Measurements from ENCODE around the gene HADH.
"Not testable (repeated sequence)": the region's sequence is repeated elsewhere in the genome, so short reads cannot be mapped to it uniquely, and the experiment has no call there.

Gene HADH

DNA sequence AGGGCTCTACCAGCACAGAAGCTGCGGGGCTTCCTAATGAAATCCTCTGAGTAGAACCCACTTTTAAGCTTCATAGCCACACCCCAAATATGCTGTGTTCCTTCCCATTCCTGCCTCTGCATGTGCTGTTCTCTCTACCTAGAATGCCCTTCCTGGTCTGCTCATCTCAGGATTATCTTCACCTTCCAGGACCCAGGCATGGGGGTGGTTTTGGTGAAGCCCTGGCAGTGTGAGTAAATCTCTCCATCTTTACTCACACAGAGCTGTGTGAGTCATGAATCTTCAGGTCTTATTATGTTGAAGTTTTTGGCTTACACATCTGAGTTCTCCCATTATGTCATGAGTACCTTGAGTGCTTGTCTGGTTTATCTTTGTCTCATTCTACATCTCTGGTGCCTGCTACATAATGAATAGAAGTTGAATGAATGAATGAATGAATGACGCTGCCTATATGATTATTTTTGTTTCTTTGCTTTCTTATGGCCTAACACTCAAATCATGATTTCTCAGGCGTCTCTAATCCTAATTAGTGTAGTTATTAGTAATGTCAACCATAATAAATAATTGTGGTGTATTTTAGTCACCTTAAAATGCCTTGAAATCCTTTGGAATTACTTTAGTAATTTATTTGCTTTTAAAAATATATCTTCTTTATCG, 41.9 kb downstream of the HADH start:
- peak; percentile 35 for DNase-seq

DNA sequence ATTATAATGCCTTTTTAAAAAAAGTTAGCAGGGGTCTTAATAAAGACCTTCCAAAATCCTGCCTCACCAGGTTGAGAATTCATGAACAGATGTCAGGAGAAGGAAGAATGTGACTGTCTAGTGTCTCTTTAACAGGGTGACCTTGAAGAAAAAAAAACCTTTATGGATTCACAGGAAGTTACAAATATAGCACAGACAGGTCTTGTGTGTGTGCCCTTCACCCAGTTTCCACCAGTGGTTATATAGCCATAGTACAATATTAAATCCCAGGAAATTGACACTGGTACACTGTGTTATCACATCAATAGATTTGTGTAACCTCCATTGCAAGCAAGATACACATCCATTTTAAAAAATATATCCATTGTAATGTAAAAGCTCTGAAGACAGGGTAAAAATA, 43.7 kb downstream of the HADH start:
- no peak for DNase-seq

DNA sequence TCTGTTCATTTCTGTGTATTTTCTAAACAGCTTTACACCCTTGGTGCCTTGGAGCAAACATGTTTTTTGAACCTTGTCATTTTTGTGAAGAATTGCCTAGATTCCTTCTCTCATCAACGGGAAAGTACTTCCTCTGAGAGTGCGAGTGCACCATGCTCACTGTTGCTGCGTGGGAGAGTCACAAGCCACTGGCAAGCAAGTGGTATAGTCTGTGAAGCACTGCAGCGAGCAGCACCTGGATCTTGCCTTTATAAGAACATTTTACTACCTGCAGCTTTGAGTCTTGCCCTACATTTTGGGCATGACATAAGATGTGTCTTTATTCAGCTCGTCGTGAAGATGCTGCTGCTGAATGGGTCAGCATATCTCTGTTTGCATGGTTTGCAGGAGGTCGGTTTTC, 44.9 kb downstream of the HADH start:
- no peak for DNase-seq

DNA sequence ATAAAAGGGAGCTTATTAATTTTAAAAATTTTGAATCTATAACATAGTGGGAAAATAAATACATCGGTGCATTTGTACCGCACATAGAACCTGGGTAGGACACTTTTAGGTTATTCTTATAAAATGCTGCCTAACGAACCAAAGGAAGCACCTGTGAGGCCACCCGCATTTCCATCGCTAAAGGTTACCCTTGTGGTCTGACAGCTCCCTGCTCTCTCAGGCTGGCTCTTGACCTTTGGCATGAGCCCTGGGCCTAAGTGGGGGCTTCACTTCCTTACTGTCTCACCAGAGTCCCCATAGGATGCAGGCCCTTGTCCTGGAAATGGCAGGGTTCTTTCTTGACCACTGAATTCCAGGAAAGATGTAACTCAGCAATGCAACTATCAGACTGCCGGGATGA, 46.0 kb downstream of the HADH start:
- DNase-seq = no peak

DNA sequence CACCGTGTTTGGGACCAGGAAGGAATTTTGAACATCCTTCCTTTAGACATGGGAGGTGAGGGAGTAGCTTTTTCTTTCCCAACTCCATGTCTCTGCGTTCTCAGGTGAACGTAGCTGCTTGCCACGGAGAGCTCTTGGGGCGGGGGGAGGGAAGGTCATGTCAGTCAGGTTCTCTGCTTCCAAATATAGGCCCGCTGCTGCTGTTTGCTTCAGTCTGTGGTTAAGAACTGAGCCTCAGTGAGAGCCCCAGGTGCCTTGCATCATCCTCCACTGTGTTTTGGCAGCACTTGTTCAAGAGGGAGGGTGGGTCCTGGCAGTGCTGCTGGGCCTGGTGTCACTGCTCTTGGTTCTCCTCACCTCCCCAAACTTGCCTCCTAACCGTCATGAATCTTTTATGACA, 46.5 kb downstream of the HADH start:
- peak; percentile 54 for DNase-seq

DNA sequence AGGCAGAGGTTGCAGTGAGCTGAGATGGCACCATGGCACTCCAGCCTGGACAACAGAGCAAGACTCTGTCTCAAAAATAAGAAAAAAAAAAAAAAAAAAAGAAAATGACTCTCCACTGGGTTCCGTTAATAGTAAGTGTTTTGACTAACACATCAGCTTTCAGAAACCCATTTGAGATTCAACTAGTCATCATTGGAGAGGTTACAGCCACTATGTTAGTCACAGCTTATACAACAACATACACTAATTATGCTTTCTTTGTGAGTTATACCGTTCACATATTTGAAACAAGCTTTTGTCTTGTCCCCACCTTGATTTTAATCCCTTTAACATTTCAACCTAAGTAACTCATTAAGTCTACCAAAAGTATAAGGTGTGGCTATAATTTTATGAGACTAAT, 48.2 kb downstream of the HADH start:
- no peak for DNase-seq

DNA sequence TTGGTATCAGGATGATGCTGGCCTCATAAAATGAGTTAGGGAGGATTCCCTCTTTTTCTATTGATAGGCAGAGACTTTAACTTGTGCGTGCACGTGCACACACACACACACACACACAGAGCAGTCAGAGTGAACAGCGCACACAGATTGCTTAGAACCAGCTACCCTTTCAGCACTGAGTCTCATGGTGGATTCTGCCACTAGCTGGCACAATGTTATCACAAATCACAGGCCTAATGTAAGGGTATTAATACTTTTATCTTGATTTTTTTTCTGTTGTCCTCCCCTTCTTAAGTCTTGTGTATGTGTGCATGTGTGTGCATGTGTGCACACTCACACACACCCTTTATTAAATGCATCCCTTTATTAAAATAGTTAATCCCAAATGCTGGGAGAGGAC, 53.2 kb downstream of the HADH start:
- no peak for DNase-seq

DNA sequence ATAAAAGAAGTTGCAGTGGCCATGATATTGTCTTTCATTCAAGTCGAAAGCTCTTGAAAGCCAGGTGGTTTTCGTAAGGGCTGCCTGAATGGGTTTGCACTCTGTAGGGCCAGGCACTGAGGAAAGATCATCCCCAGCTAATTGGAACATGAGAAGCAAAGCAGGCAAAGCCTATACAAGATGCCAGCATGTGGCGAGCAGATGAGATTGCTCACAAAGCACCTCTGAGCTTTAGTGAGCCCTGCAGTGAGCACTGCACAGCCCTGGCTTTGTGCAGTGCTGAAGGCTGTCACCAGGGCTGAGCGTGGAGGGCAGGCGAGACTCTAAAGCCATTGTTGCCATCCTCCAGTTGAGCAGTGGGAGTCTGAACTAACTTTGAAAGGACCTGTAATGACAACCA, 53.8 kb downstream of the HADH start:
- DNase-seq = no peak

DNA sequence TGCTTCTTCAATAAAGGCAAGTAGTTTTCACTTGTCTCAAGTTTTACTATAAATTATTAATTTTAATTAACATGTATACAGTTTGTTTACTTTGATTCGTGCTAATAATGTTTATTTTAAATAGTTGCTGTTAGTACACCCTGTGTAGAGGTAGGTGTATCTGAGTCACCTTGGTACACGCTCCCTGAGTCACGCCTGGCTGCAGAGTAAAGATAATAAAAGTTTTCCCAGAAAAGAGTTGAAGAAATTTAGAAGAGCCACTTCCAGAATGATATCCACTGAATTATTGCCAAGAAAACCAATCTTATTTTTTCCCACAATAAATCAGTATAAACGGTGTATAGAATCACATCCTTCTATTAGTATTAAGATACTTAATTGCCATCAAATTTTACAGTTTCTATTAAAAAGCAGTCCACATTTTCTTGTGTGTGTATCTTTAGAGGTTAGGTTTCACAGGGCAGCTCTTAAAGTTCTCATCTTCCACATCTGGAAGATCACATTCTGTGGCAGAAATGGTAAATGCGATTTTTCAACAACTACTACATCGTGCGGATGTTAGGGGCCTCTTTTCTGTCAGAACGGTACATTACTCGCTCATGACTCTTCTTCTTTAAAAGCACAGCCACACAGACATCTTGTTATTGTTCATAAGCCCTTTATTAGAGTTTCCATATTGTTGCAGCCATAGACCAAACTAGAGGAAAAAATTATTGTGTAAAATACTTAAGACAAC, 55.4 kb downstream of the HADH start:
- DNase-seq = no peak

DNA sequence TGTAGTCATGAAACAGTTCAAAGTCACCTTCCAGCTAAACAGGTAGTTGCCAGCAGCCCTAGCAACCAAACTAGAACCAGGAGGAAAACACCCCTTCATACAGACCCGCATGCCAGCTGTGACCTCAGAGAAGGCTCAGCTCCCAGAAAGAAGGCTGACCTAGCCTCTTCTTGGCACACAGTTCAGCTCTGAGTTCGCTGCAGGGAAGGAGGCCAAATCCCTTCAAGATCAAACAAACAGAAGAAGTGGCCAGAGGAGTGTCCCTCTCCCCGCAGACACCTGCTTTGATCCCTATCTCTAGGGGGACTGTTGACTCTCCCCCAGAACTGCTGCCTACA, 56.0 kb downstream of the HADH start:
- no peak for DNase-seq

DNA sequence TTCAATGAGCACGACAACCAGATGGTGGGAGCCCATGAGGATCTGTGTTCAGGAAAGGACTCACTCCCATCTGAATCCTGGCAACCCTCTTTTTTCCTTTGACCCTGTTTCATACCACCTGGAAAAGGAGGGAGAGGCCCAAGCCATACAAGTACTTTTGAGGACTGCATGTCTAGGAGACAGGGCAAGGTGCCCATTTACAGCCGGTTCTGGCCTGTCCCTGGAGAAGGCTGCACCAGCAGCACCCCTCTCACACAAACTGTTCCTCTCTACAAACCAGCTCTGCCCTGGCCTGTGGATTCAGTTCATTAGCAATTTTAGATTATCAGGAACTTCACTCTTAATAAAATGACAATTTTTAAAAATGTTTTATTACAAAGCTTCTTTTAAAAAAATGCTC, 57.5 kb downstream of the HADH start:
- DNase-seq = no peak

DNA sequence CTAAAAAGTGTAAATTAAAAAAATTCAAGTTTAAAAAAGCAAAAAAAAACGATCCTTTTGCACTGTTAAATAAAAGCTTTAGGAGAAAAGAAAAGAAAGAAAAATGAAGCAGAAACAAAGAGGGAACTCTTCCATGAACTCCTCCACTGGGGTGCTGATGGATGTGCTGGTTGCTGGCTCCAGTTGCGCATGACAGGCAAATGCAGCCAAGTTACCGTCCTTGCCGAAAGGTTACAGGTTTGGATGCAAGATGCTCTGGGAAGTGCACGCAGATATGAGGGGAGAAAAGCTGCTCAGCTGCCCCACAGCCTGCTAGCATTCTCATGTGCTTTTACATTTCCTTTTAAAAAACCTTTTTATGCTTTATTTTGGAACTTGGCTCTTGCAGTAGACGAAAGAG, 58.5 kb downstream of the HADH start:
- no peak for DNase-seq

DNA sequence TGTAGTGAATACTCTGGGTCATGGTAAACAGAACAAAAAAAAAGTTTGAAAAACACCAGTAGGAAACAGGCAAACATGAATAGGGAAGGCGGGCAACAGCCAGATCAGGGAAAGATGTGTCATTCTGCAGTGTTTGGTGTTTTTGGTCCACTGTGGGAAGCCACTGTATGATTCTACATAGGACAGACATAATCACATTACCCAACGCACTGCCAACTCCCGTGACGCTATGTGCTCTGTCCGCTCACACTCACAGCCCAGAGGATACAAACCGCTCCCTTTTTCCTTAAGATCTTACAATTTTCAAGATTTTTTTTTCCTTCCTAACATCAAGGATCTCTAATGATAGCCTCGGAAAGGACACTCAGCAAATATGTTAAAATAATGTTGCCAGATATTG, 59.3 kb downstream of the HADH start:
- DNase-seq = no peak

DNA sequence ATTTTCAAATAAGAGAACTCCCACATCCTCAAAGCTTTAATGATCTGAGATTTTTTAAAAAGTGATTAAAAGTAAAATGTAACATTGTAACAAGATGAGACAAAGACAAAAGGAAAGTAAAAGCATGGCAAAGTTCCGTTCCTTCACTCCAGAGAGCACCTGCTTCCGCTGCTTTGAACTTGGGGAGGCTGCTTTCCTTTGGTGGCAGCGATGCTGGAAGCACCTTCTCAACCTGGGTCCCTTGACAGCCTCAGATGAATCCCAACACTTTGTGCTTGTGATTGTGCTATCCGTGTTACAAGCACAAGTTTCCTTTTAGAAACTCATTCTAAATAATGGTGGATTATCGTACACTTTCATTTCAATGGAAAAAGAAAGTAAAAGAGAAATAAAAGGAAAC, 59.7 kb downstream of the HADH start:
- DNase-seq = peak; percentile 33

DNA sequence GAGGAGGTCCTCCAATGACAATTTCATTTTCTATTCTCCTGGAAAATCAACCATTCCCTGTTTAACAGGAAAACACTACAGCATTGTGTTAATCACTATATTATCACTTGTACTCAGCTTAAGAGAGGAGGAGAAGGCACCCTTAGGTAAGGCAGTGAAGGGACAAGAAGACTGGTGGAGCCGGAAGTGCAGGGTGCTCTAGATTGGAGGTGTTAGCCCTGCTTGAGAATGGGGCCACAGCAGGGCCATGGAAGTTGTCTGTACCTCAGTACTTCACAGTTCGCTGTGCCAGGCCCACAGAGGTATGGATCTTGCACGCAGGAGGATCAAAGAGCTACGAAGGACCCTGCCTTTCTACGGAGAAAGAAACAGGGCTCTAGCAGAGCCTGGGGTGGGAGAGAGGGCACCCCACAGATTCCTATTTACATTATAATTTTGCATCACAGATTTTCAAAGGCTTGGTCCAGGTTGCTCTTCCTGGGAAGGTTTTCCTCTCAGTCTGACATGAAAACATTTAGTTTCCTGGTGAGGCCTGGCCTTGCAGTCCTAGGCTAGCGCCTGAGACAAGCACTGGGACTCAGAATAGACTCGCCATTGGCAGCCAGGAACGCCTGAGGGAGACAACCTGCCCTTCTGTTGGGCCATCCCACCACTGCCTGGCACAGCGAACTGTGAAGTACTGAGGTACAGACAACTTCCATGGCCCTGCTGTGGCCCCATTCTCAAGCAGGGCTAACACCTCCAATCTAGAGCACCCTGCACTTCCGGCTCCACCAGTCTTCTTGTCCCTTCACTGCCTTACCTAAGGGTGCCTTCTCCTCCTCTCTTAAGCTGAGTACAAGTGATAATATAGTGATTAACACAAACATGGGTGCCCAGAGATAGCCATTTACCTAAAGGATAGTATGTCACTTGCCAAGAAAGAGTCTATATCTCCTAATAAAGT, 60.8 kb downstream of the HADH start:
- DNase-seq = not testable (repeated sequence)

DNA sequence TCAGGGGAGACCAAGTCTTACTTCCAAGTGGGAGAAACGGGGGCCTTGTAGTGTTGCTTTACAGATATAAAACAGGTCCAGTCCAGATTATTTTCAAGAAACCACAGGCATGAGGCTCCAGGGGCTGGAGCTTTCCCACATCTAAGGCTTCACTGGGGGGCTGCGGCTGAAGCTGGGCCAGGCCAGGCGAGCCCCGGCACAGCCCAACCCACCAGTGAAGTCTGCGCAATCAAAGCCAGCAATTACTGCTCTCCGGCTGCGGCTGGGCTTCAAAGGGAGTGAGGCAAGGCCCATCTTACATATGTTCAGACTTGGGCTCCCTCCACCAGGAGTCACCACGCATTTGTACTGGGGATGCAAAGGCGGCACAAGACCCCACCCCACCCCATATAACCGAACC, 61.7 kb downstream of the HADH start:
- DNase-seq = no peak

DNA sequence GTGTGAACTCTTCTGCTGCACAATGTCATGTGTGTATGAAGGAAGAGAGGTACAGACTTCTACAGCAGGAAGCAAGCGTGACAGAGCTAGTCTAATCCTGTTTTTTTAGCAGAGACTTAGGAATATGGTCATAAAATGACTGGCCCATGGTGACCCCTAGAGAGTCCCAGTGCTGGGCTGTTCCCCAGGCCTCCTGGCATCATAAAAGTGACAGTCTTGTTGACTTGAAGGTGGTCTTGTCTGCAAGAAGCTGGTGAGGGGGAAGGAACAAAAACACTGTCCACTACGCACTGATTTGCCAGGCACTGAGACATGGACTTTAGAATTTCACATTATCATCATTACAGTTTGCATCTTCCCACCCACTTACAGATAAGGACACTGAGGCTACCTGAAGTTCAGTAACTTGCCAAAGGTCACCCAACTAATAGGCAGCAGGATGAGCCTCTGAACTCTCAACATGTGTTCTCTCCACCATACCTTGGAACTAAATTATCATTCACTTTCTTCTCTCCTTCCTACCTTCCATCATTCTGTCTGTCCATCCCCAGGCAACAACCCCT, 63.0 kb downstream of the HADH start:
- no peak for DNase-seq

DNA sequence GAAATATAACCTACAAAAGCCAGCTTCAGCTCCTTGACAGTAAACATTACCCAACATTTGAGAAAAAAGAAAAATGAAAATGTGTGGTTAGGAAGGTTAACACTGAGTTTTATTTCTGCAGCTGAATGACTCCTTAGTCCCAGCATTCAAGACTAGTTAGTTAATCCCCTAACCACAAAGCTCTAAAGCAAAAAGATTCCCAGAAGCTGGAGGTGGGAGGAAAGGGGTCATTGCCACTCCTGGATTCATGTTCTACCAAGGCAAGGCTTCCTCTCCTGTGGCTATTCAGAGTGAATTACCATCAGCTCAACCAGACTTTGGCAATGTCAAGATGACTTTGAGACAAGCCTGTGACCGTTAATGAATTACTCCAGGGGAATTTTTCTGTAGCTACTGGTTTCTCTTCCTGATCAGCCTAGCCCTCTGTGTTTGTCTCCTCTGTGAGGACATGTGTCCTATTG, 63.6 kb downstream of the HADH start:
- no peak for DNase-seq

DNA sequence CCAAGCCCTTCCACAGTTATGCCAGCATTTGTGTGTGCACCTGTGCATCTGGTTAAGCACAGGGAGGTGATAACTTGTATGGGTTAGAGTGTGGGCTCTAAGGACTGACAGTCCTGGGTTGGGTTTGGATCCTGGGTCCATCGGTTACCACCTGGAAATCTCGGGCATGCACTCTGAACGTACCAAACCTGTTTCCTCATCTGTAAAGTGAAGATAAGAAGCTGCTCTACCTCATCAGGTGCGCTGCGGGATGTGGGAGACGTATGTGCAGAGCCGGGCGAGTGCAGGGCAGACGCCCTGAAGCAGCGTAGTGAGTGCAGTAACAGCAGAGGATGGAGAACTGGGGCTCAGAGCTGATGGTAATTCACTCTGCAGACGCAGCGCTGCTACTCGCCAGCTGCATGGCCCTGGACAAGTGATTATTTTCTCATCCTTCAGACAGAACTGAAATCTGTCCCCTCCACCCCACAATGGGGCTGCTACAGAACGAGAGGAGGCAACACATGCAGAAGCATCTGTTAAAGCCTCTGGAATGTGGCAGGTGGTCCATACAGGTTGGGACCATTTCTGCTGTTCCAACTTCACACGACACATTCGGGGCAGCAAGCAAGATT, 64.4 kb downstream of the HADH start:
- no peak for DNase-seq

DNA sequence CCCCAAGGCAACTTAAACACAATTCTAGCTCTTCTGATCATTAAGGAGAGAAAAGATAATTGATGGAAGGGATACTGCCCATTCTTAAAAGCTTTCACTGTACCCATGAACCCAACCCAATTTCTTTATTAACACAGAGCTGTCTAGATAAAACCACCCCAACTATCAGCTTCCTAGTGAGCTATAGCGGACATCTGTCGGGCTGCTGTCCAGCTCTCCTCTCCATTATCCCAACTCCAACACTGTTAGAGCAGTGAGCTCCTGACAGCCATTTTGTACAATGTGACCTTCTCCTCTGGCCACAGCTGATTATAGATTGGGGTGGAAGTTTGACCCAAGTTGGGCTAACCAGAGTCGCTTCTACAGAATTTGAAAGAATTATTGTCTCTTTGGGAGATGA, 66.1 kb downstream of the HADH start:
- no peak for DNase-seq

DNA sequence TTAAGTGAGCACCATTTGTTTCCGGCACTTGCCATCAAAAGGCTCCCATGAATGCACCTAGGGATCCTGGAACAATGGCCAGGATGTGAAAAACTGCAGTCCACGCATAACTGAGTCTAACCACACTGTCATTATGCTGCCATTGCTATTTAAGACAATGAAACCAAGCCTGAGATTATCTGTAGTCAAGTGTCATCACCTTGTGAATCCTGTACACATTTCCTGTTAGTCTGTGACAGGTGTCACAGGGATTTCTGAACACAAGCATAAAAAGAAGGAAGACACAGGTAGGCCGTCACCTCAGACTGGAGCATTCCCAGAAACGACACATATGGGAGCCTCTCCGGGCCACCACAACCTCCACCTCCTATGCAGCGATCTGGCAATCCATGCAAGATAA, 66.7 kb downstream of the HADH start:
- DNase-seq = no peak

DNA sequence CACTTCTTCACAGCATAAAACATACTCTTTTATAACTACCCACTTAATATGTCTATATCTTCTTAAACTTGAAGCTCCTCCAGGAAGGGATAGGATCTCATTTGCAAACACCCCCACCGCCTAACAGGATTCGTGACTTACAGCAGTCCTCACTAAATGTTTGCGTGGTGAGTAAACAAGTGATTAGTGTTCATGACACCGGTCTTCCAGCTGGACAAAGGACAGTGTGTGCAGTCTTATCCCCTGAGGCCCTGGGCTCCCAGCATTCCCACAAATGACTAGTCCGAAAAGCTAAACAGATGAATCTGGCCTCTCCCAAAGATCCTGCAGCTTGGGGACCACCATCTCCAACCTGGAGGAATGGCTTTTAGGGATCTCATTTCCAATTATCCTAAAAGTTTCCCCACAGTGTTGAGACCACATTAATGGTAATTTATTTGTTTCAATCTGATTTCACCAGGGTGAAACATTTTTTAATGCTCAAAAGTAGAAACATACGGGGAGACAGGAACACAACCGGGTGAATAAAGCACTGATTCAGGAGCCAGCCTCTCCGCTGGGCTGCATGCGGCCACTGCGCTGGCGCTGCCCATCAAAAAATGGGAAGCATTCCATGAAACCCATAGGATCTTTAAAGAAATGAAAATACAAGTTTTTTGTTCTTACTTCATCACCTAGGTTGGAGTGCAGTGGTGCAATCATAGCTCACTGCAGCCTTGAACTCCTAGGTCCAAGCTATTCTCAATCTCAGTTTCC, 69.2 kb downstream of the HADH start:
- DNase-seq = no peak

Measured in activated CD4-positive, alpha-beta T cell treated with anti-CD3 and anti-CD28 coated beads, Interleukin-2, amount 50 U/mL, for 16 hours (primary cell).